Left renal cortex interstitium (tissue), 4 donors: ENCODE results near the gene PRSS22. TPM values are rescaled to one million over a fixed set of nuclear protein-coding genes. Genes with fewer than 3 reads are reported as not detected.

ENCODE experiments used
- DNase-seq, 4 donors: peaks; one replicate each; pipeline ENCODE4 v3.0.0-alpha.2; 2013; ENCODE audit warnings: low read depth in 4 of 4, low spot score in 2 of 4, missing footprints in 1 of 4
- polyA plus RNA-seq, 4 donors: library from polyadenylated mRNA; unstranded; fragments of 120-200 nt; gene quantifications; one replicate each; pipeline ENCODE4 v1.2.1, GENCODE V29; 2013; ENCODE audit not compliant: insufficient read length in 4 of 4

Gene PRSS22
- polyA plus RNA-seq, 4 donors = 6.3 to 16.6 (median 8.4) TPM

DNA sequence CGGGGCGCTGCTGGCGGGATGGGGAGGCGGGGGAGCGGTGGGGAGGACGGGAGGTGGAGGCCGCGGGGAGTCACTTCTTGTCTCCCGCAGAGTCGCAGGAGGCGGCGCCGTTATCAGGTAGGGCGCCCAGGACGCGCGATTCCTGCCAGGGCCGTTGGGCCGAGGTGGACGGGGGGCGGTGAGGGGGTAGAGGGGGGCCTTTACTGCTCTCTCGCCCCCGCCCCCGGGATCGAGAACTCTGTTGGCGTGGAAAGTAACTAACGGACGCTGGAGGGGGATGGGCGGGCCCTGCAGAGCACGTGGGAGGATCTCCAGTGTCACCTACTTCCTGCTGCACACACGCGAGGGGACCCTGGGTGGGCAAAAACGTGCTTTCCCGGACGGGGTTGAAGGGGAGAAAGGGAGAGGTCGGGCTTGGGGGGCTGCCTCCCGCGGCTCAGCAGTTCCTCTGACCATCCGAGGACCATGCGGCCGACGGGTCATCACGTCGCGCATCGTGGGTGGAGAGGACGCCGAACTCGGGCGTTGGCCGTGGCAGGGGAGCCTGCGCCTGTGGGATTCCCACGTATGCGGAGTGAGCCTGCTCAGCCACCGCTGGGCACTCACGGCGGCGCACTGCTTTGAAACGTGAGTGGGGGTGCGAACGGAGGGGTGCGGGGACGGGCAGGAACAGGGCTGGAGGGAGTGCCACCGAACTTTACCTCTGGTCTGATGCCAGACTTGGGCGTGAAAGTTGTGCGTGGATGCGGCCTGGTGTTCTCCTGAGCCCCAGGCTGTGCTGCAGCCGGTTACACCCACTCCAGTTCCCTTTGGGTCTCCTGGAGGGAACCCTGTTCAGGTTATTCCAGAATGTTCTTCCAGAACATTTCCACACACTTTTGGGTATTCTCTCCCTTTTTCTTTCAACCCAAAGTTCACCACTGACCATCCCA lies 40.4 kb downstream of the PRSS22 start:
- no peak for DNase-seq

DNA sequence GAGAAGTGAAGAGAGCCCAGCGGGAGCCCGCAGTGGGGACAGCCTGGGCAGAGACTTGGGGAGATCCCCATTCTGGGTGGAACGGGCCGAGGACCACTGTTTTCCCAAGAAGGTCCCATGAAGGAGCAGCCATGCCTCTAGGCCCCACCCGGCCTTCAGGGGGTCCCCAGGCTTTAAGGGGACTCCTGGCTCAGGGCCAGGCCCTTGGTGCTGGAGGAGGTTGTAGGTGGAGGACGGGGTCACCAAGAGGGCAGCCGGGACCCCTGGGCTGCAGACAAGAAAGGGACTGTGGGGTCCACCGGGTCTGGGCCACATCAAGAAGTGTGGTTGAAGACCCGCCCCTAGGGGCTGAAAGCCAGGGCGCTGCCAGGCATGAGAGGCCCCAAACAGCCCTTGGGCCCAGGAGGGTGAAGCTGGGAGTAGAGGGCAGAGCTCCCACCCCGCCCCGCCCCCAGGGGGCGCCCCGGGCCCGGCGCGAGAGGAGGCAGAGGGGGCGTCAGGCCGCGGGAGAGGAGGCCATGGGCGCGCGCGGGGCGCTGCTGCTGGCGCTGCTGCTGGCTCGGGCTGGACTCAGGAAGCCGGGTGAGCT lies 41.1 kb downstream of the PRSS22 start, which contains the start of gene PRSS21:
TSS of gene PRSS21 (plus strand) at position 487 of the 589 bp plus-strand sequence. CDS start at position 519, 32 bp downstream.
- DNase-seq = no peak

- no peak for DNase-seq
Measured at GRCh38 chr16:2815299-2815771, 42.6 kb downstream of the PRSS22 start.

DNA sequence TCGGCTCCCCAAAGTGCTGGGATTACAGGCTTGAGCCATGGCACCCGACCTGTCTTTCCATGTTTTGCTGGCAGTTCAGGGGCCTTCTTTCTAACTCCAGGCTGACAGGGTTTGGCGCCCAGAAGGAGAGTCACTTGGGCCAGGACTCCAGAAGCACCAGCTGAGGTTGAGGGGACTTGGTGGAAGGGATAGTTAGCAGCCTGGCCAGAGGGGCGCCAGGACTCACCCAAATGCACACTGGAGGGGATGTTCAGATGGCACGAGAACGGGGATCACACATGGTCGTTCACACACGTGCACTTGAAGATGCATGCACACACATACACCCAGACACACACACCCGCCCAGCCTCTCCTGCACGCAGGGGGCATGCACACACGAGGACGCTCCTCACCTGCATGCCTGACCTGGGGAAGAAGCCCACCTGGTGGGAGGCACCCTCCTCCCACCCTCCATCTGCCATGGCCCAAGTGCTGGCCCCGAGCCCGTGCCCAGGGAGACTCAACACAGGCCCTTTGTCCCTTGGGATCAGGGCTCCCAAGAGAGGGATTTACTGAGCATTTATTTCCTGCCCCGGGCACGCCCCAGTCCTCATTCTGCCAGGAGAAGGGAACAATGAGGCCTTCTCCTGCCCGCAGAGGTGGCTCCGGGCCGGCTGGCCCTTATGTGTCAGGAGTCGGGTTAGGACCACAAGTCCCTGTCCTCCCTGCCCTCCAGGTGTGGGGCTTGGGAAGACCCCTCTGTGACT lies 43.2 kb downstream of the PRSS22 start:
- no peak for DNase-seq

- DNase-seq = no peak
Measured at GRCh38 chr16:2813771-2814221, 44.2 kb downstream of the PRSS22 start.

DNA sequence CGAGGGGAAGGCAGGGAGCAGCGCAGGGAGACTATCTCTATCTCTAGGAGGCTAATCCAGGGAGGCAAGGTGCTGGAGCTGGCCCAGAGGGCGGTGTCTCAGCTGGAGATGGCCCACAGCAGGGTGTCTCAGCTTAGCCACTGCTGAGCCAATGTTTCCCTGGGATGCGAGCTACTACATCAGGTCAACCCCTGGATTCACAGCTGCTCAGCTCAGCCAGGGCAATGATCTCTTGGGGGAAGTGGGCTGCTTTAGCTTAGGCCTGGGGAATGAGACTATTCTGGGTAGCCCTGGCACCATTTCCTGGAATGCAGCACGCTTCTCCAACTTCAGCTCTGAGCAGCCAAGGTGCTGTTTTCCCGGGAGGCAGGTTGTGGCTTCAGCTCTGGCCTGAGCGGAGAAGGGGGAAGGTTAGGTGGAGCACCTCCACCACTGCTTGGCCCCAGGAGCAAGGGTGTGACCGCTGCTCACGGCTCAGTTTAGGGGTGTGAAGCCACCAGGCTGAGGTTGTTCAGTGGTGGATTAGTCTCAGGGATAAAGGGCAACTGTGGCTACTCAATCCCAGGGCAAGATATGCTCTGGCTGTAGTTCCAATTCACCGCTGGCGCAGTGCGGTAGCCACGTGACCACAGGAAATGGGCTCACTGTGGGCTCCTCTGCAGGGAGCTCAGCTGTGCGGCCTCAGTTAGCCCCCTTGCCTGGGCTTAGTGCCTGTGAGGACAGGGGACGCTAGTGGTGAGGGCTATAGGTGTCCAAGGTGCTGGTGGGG lies 46.1 kb downstream of the PRSS22 start:
- DNase-seq = no peak

- DNase-seq = no peak
Measured at GRCh38 chr16:2810651-2811050, 47.3 kb downstream of the PRSS22 start.

GRCh38 chr16:2809149-2809760 lies 48.7 kb downstream of the PRSS22 start:
- DNase-seq = no peak

DNA sequence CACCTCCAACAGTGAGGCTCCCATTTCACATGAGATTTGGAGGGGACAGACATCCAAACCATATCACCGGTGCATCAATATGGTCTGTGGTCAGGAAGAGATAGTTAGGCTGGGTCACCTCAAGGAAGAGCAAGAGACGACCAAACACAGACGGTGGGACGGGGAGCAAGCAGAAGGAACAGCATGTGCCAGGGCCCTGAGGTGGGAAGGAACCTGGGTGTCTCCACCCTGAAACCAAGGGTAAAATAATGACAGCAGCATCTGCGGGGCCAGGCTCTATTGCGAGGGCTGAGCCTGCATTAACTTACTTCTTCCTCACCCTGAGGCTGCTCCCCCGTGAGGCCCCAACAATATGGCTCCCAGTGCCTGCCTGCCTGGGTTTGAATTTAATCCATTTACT lies 49.8 kb downstream of the PRSS22 start:
- DNase-seq = no peak

- DNase-seq = no peak
Measured at GRCh38 chr16:2806286-2806685, 51.7 kb downstream of the PRSS22 start.

DNA sequence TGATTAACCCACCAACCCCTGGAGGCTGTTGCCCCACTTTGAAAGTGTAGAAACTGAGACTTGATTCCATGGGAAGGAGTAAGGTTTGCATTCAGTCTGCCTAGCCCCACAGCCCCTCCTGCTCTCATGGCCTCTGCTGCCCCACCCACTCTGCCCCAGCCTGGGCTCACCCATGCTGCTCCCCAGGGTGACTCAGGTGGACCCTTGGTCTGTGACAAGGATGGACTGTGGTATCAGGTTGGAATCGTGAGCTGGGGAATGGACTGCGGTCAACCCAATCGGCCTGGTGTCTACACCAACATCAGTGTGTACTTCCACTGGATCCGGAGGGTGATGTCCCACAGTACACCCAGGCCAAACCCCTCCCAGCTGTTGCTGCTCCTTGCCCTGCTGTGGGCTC lies 53.2 kb downstream of the PRSS22 start:
- no peak for DNase-seq

- no peak for DNase-seq
Measured at GRCh38 chr16:2803545-2804195, 54.3 kb downstream of the PRSS22 start.

Other genes starting within 250 kb of the PRSS22 start
- 10 to 100 TPM; 22.0 to 26.5 (median 23.4) TPM for gene KCTD5, start 175.6 kb downstream of the PRSS22 start, polyA plus RNA-seq
- 1 to 10 TPM in 3 of 4 donors, under 1 TPM in 1; 0.92 to 2.5 (median 2.2) TPM for gene PRSS27, start 137.9 kb downstream of the PRSS22 start, polyA plus RNA-seq
- gene SRRM2, start 105.5 kb downstream of the PRSS22 start, polyA plus RNA-seq = 100 to 1,000 TPM; 392 to 919 (median 636) TPM
- 100 to 1,000 TPM; 205 to 367 (median 263) TPM for gene ELOB, start 80.9 kb downstream of the PRSS22 start, polyA plus RNA-seq
- under 1 TPM in 3 of 4 donors, not detected in 1; 0.13 to 0.97 (median 0.46) TPM for gene PRSS33, start 70.6 kb downstream of the PRSS22 start, polyA plus RNA-seq
- not detected for gene PRSS41, start 59.7 kb downstream of the PRSS22 start, polyA plus RNA-seq
- gene PRSS21, start 40.9 kb downstream of the PRSS22 start, polyA plus RNA-seq = not detected
- gene ZG16B, start 27.9 kb downstream of the PRSS22 start, polyA plus RNA-seq = 1 to 10 TPM in 1 of 4 donors, under 1 TPM in 3; 0.19 to 1.2 (median 0.61) TPM
- gene FLYWCH2, start 25.0 kb upstream of the PRSS22 start, polyA plus RNA-seq = 10 to 100 TPM; 21.9 to 38.4 (median 27.9) TPM
- 10 to 100 TPM; 19.3 to 40.9 (median 25.4) TPM for gene FLYWCH1, start 53.8 kb upstream of the PRSS22 start, polyA plus RNA-seq
- 1 to 10 TPM; 1.1 to 2.7 (median 2.3) TPM for gene KREMEN2, start 106.1 kb upstream of the PRSS22 start, polyA plus RNA-seq
- gene PAQR4, start 111.2 kb upstream of the PRSS22 start, polyA plus RNA-seq = 10 to 100 TPM in 2 of 4 donors, 1 to 10 TPM in 2; 8.7 to 11.4 (median 9.9) TPM
- 10 to 100 TPM in 3 of 4 donors, 1 to 10 TPM in 1; 9.8 to 29.0 (median 20.1) TPM for gene PKMYT1, start 122.3 kb upstream of the PRSS22 start, polyA plus RNA-seq
- gene CLDN9, start 154.8 kb upstream of the PRSS22 start, polyA plus RNA-seq = 1 to 10 TPM; 2.2 to 4.8 (median 2.9) TPM
- gene CLDN6, start 160.0 kb upstream of the PRSS22 start, polyA plus RNA-seq = 10 to 100 TPM; 32.8 to 39.4 (median 35.9) TPM
- gene TNFRSF12A, start 162.2 kb upstream of the PRSS22 start, polyA plus RNA-seq = 10 to 100 TPM; 10.1 to 23.1 (median 16.9) TPM
- 10 to 100 TPM; 54.2 to 86.5 (median 68.9) TPM for gene HCFC1R1, start 165.8 kb upstream of the PRSS22 start, polyA plus RNA-seq
- gene THOC6, start 165.9 kb upstream of the PRSS22 start, polyA plus RNA-seq = 10 to 100 TPM; 28.5 to 36.4 (median 33.1) TPM
- gene BICDL2, start 178.8 kb upstream of the PRSS22 start, polyA plus RNA-seq = 1 to 10 TPM; 1.5 to 6.9 (median 2.5) TPM
- 1 to 10 TPM in 2 of 4 donors, under 1 TPM in 2; 0.51 to 3.2 (median 1.2) TPM for gene MMP25, start 188.4 kb upstream of the PRSS22 start, polyA plus RNA-seq
- gene IL32, start 207.5 kb upstream of the PRSS22 start, polyA plus RNA-seq = 10 to 100 TPM; 28.2 to 40.2 (median 32.9) TPM
- under 1 TPM; 0.18 to 0.49 (median 0.20) TPM for gene ZSCAN10, start 241.1 kb upstream of the PRSS22 start, polyA plus RNA-seq